HEK293 (cell line): ENCODE measurements around the gene SMC6.

Experiments
- CTCF ChIA-PET: fragments of 350-600 bp; formaldehyde crosslinking; extraction: SDS; loops from one replicate; lab custom pipeline; 2021; ENCODE audit warnings: antibody characterized with exemption; lab: Yijun Ruan, JAX
- POLR2A ChIA-PET: fragments of 300-600 bp; formaldehyde crosslinking; extraction: SDS; loops from one replicate; lab custom pipeline; 2020; ENCODE audit warnings: antibody characterized with exemption, inconsistent platforms; lab: Yijun Ruan, JAX
- H3K27ac ChIP-seq: fragments of 200-500 bp; sonication (Bioruptor generic); 2 replicates; pipeline ENCODE4 v1.5.1; 2014; ENCODE audit warnings: low read depth, low read length, control low read depth, inconsistent platforms; ENCODE audit errors: extremely low read depth
- H3K36me3 ChIP-seq, 2 experiments: fragments of 200-500 bp in 1 of 2; sonication (Bioruptor generic) in 1 of 2; 1 replicate in 1 of 2; 2 replicates in 1 of 2; pipeline ENCODE4 v1.5.1; 2014 to 2017; ENCODE audit warnings: inconsistent platforms in 2 of 2, low read length in 2 of 2; ENCODE audit not compliant: control insufficient read depth in 2 of 2, insufficient read depth in 1 of 2
- H3K4me1 ChIP-seq: fragments of 200-500 bp; sonication (Bioruptor generic); 2 replicates; pipeline ENCODE4 v1.5.1; 2014; ENCODE audit warnings: mild to moderate bottlenecking, low read length, inconsistent platforms; ENCODE audit not compliant: control insufficient read depth, insufficient read depth
- H3K4me3 ChIP-seq: 2 replicates; pipeline ENCODE4 v1.5.1; 2011; ENCODE audit warnings: low read depth, mild to moderate bottlenecking, control low read depth, low read length, moderate library complexity
- H3K9me3 ChIP-seq: fragments of 200-500 bp; sonication (Bioruptor generic); 2 replicates; pipeline ENCODE4 v1.5.1; 2014; ENCODE audit warnings: low read depth, low read length, inconsistent platforms; ENCODE audit not compliant: control insufficient read depth, insufficient read depth
- GLIS1 ChIP-seq: fragments of 450-650 bp; formaldehyde crosslinking; IDR thresholded peaks from 2 replicates; pipeline ENCODE4 v1.5.1; 2016; ENCODE audit warnings: missing biosample characterization, missing genetic modification characterization
- KLF8 ChIP-seq: fragments of 450-650 bp; formaldehyde crosslinking; IDR thresholded peaks from 2 replicates; pipeline ENCODE4 v1.5.1; 2016; ENCODE audit warnings: missing biosample characterization, missing genetic modification characterization
- MYNN ChIP-seq: fragments of 450-650 bp; formaldehyde crosslinking; IDR thresholded peaks from 2 replicates; pipeline ENCODE4 v1.5.1; 2016; ENCODE audit warnings: missing biosample characterization, missing genetic modification characterization, borderline replicate concordance
- OVOL3 ChIP-seq: fragments of 450-650 bp; formaldehyde crosslinking; IDR thresholded peaks from 2 replicates; pipeline ENCODE4 v1.5.1; 2016; ENCODE audit warnings: missing biosample characterization, missing genetic modification characterization
- SETDB1 ChIP-seq: IDR thresholded peaks from one replicate; pipeline ENCODE4 v1.6.1; 2017; ENCODE audit warnings: mild to moderate bottlenecking, low read length, moderate library complexity, mixed read lengths; ENCODE audit not compliant: insufficient read length
- ZFP3 ChIP-seq: fragments of 450-650 bp; formaldehyde crosslinking; IDR thresholded peaks from 2 replicates; pipeline ENCODE4 v1.5.1; 2016; ENCODE audit warnings: low read depth, missing biosample characterization, missing genetic modification characterization
- ZNF112 ChIP-seq: fragments of 450-650 bp; formaldehyde crosslinking; IDR thresholded peaks from 2 replicates; pipeline ENCODE4 v1.5.0; 2017; ENCODE audit warnings: missing biosample characterization, missing genetic modification characterization
- ZNF16 ChIP-seq: fragments of 450-650 bp; formaldehyde crosslinking; IDR thresholded peaks from 2 replicates; pipeline ENCODE4 v1.5.1; 2016; ENCODE audit warnings: low read depth, missing biosample characterization, missing genetic modification characterization
- ZNF223 ChIP-seq: fragments of 450-650 bp; formaldehyde crosslinking; IDR thresholded peaks from 2 replicates; pipeline ENCODE4 v1.5.1; 2016; ENCODE audit warnings: missing biosample characterization, missing genetic modification characterization
- ZNF366 ChIP-seq: fragments of 450-650 bp; formaldehyde crosslinking; conservative IDR thresholded peaks from 2 replicates; pipeline ENCODE4 v1.5.1; 2016; ENCODE audit warnings: missing biosample characterization, missing genetic modification characterization
- ZNF423 ChIP-seq: fragments of 450-650 bp; formaldehyde crosslinking; IDR thresholded peaks from 2 replicates; pipeline ENCODE4 v1.5.1; 2016; ENCODE audit warnings: missing biosample characterization, missing genetic modification characterization
- ZNF596 ChIP-seq: fragments of 450-650 bp; IDR thresholded peaks from 2 replicates; pipeline ENCODE4 v1.5.0; 2018; ENCODE audit warnings: missing biosample characterization, mild to moderate bottlenecking, missing genetic modification characterization, moderate library complexity
- ZNF626 ChIP-seq: fragments of 450-650 bp; sonication (Bioruptor Pico); formaldehyde crosslinking; IDR thresholded peaks from 2 replicates; pipeline ENCODE4 v1.5.1; 2018; ENCODE audit warnings: missing biosample characterization, missing genetic modification characterization, inconsistent platforms
- ZNF768 ChIP-seq: fragments of 450-650 bp; formaldehyde crosslinking; IDR thresholded peaks from 2 replicates; pipeline ENCODE4 v1.5.1; 2018; ENCODE audit warnings: missing biosample characterization, mild to moderate bottlenecking, missing genetic modification characterization
- ZNF792 ChIP-seq: fragments of 450-650 bp; formaldehyde crosslinking; IDR thresholded peaks from 2 replicates; pipeline ENCODE4 v1.5.1; 2016; ENCODE audit warnings: missing biosample characterization, missing genetic modification characterization
- TF ChIP-seq, protein P1 (sequence below): fragments of 450-650 bp; formaldehyde crosslinking; IDR thresholded peaks from 2 replicates; pipeline ENCODE4 v1.5.1; 2016; ENCODE audit warnings: missing biosample characterization, missing genetic modification characterization
- TF ChIP-seq, protein P2 (sequence below): fragments of 450-650 bp; formaldehyde crosslinking; IDR thresholded peaks from 2 replicates; pipeline ENCODE4 v1.5.1; 2016; ENCODE audit warnings: missing biosample characterization, missing genetic modification characterization, borderline replicate concordance
- TF ChIP-seq, protein P3 (sequence below): IDR thresholded peaks from 2 replicates; pipeline ENCODE4 v1.6.1; 2011; ENCODE audit warnings: mild to moderate bottlenecking, low read depth, low read length, borderline replicate concordance

Gene SMC6

DNA sequence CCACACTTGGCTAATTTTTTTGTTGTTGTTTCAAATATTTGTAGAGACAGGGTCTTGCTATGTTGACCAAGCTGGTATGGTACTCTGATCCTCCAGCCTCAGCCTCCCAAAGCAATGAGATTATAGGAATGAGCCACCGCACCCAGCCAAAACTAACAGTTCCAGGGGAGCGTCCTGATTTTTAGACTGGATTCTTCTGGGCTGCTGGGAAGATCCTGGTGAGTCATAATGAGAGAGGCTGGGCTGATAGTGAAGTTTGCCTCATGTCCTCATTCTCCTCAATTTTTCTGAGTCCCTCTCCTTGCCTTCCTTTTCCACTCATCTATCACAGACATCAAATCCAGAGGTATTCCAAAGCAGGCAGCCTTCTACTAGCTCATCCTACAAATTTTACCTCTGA, 131.8 kb downstream of the SMC6 start:
- no peak overlapping the region for H3K27ac ChIP-seq
- ChIA-PET CTCF (interaction anchor here (0.6 to 0.9 kb wide), 2 partner anchors 849 to 1349 kb away, joined by 4 to 5 read pairs; no protein-coding TSS in a partner anchor), POLR2A (interaction anchor here (0.6 kb wide), 1 partner anchor 49 kb away, joined by 3 read pairs; no protein-coding TSS in a partner anchor)

DNA sequence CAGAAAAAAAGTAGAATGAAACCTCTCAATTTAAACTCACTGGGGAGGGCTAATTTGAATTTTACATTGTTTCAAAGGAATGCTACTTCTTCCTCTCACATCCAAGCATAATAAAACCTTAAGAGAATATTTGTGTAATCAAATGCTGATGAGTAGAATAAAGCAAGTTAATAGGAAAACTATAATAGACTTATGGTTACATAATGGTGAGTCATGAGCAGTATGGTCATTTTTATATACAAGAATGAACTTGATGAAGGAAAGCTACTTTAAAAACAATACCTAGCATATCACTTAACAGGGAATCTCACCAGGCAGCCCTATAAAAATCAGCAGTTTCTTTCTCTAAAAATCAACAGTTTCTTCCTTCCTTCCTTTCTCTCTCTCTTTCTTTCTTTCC, 132.8 kb downstream of the SMC6 start:
- Histone ChIP-seq H3K9me3 (no peaks in the 10 kb centered on the region), H3K4me3 (no peak overlapping the region), H3K36me3 (no peaks in the 10 kb centered on the region), H3K27ac (no peak overlapping the region), H3K4me1 (no peaks in the 10 kb centered on the region; the same call in 1 of the 2 replicates)
- CTCF ChIA-PET, result no interaction called here
- POLR2A ChIA-PET, result no interaction called here
- TF ChIP-seq OVOL3 (tag by site-specific recombination), result no peak
- TF ChIP-seq ZNF366 (tag by site-specific recombination), result peak; percentile 43; the same call in 1 of the 2 replicates

More for the DNA sequence above, 131.8 kb downstream of the SMC6 start:
- Histone ChIP-seq H3K9me3 (no peaks in the 10 kb centered on the region), H3K4me1 (no peaks in the 10 kb centered on the region; the same call in 1 of the 2 replicates), H3K36me3 (no peaks in the 10 kb centered on the region), H3K4me3 (no peak overlapping the region)
- TF ChIP-seq KLF8 (tag by site-specific recombination), result no peak
- TF ChIP-seq, protein P1, sequence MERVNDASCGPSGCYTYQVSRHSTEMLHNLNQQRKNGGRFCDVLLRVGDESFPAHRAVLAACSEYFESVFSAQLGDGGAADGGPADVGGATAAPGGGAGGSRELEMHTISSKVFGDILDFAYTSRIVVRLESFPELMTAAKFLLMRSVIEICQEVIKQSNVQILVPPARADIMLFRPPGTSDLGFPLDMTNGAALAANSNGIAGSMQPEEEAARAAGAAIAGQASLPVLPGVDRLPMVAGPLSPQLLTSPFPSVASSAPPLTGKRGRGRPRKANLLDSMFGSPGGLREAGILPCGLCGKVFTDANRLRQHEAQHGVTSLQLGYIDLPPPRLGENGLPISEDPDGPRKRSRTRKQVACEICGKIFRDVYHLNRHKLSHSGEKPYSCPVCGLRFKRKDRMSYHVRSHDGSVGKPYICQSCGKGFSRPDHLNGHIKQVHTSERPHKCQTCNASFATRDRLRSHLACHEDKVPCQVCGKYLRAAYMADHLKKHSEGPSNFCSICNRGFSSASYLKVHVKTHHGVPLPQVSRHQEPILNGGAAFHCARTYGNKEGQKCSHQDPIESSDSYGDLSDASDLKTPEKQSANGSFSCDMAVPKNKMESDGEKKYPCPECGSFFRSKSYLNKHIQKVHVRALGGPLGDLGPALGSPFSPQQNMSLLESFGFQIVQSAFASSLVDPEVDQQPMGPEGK (tag by site-specific recombination), result no peak
- no peak for TF ChIP-seq ZNF112
- TF ChIP-seq ZNF768 (tag by site-specific recombination), result no peak
- no peak for TF ChIP-seq GLIS1
- no peak for TF ChIP-seq ZNF423
- TF ChIP-seq ZNF626 (tag by site-specific recombination), result no peak
- TF ChIP-seq ZNF596 (tag by site-specific recombination), result no peak
- TF ChIP-seq ZFP3 (tag by site-specific recombination), result no peak
- TF ChIP-seq SETDB1, result no peak
- TF ChIP-seq ZNF792 (tag by site-specific recombination), result no peak
- no peak for TF ChIP-seq MYNN (tag by site-specific recombination)
- TF ChIP-seq ZNF16 (tag by site-specific recombination), result no peak
- TF ChIP-seq, protein P2, sequence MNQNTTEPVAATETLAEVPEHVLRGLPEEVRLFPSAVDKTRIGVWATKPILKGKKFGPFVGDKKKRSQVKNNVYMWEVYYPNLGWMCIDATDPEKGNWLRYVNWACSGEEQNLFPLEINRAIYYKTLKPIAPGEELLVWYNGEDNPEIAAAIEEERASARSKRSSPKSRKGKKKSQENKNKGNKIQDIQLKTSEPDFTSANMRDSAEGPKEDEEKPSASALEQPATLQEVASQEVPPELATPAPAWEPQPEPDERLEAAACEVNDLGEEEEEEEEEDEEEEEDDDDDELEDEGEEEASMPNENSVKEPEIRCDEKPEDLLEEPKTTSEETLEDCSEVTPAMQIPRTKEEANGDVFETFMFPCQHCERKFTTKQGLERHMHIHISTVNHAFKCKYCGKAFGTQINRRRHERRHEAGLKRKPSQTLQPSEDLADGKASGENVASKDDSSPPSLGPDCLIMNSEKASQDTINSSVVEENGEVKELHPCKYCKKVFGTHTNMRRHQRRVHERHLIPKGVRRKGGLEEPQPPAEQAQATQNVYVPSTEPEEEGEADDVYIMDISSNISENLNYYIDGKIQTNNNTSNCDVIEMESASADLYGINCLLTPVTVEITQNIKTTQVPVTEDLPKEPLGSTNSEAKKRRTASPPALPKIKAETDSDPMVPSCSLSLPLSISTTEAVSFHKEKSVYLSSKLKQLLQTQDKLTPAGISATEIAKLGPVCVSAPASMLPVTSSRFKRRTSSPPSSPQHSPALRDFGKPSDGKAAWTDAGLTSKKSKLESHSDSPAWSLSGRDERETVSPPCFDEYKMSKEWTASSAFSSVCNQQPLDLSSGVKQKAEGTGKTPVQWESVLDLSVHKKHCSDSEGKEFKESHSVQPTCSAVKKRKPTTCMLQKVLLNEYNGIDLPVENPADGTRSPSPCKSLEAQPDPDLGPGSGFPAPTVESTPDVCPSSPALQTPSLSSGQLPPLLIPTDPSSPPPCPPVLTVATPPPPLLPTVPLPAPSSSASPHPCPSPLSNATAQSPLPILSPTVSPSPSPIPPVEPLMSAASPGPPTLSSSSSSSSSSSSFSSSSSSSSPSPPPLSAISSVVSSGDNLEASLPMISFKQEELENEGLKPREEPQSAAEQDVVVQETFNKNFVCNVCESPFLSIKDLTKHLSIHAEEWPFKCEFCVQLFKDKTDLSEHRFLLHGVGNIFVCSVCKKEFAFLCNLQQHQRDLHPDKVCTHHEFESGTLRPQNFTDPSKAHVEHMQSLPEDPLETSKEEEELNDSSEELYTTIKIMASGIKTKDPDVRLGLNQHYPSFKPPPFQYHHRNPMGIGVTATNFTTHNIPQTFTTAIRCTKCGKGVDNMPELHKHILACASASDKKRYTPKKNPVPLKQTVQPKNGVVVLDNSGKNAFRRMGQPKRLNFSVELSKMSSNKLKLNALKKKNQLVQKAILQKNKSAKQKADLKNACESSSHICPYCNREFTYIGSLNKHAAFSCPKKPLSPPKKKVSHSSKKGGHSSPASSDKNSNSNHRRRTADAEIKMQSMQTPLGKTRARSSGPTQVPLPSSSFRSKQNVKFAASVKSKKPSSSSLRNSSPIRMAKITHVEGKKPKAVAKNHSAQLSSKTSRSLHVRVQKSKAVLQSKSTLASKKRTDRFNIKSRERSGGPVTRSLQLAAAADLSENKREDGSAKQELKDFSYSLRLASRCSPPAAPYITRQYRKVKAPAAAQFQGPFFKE (tag by site-specific recombination), result no peak
- TF ChIP-seq, protein P3, sequence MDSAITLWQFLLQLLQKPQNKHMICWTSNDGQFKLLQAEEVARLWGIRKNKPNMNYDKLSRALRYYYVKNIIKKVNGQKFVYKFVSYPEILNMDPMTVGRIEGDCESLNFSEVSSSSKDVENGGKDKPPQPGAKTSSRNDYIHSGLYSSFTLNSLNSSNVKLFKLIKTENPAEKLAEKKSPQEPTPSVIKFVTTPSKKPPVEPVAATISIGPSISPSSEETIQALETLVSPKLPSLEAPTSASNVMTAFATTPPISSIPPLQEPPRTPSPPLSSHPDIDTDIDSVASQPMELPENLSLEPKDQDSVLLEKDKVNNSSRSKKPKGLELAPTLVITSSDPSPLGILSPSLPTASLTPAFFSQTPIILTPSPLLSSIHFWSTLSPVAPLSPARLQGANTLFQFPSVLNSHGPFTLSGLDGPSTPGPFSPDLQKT, result no peak
- no peak for TF ChIP-seq ZNF223
